BE2C (cell line): ENCODE measurements around the gene RNF213.

Experiments used
- DNase-seq: peaks from one replicate; pipeline ENCODE4 v3.0.0-alpha.2; 2020
- H3K27me3 ChIP-seq: fragments of 250-450 bp; sonication (Bioruptor Pico); 2 replicates; pipeline ENCODE4 v1.5.1; 2020; ENCODE audit warnings: mild to moderate bottlenecking
- H3K36me3 ChIP-seq: fragments of 250-450 bp; sonication (Bioruptor Pico); 2 replicates; pipeline ENCODE4 v1.5.1; 2020; ENCODE audit warnings: mild to moderate bottlenecking
- H3K4me1 ChIP-seq: fragments of 250-450 bp; sonication (Bioruptor Pico); 2 replicates; pipeline ENCODE4 v1.5.1; 2020
- H3K4me3 ChIP-seq: 2 replicates; pipeline ENCODE4 v1.5.1; 2011; ENCODE audit warnings: low read depth, low read length
- H3K9me3 ChIP-seq: fragments of 250-450 bp; sonication (Bioruptor Pico); 2 replicates; pipeline ENCODE4 v1.5.1; 2020
- TF ChIP-seq, protein P1 (sequence below): IDR thresholded peaks from 2 replicates; pipeline ENCODE4 v1.5.1; 2012; ENCODE audit warnings: mild to moderate bottlenecking, low read depth, low read length

Gene RNF213

DNA sequence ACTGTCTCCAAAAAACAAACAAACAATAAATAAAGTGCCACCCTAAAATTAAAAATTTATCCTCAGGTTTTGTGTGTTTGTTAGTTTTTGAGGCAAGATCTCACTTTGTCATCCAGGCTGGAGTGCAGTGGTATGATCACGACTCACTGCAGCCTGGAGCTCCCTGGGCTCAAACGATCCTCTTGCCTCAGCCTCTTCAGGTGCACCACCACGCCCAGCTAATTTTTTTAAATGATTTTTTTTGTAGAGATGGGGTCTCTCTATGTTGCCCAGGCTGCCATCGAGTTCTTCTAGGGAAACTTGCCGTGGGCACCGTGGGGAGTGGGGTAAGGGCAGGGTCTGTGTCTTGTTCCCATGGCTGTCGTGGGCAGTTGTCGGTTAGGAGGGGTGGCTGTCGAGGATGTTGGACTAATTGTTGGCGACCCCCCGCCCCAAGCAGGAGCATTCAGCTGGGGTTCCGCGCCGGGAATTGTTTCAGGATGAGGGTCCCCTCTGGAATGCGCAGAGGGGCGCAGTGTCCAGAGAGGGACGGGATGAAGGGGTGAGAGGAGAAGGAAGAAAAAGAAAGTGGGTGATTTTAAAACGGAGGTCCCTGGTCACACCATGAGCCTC is 1.1 kb upstream of the RNF213 start:
- no peaks in the 10 kb centered on the region for H3K9me3 ChIP-seq
- DNase-seq = no peak
- H3K4me3 ChIP-seq = peak overlapping the region; percentile 44
- peaks cover 16% of the 10 kb centered on the region for H3K4me1 ChIP-seq
- H3K36me3 ChIP-seq = no peaks in the 10 kb centered on the region
- TF ChIP-seq, protein P1, sequence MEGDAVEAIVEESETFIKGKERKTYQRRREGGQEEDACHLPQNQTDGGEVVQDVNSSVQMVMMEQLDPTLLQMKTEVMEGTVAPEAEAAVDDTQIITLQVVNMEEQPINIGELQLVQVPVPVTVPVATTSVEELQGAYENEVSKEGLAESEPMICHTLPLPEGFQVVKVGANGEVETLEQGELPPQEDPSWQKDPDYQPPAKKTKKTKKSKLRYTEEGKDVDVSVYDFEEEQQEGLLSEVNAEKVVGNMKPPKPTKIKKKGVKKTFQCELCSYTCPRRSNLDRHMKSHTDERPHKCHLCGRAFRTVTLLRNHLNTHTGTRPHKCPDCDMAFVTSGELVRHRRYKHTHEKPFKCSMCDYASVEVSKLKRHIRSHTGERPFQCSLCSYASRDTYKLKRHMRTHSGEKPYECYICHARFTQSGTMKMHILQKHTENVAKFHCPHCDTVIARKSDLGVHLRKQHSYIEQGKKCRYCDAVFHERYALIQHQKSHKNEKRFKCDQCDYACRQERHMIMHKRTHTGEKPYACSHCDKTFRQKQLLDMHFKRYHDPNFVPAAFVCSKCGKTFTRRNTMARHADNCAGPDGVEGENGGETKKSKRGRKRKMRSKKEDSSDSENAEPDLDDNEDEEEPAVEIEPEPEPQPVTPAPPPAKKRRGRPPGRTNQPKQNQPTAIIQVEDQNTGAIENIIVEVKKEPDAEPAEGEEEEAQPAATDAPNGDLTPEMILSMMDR = no peak
- no peaks in the 10 kb centered on the region for H3K27me3 ChIP-seq

DNA sequence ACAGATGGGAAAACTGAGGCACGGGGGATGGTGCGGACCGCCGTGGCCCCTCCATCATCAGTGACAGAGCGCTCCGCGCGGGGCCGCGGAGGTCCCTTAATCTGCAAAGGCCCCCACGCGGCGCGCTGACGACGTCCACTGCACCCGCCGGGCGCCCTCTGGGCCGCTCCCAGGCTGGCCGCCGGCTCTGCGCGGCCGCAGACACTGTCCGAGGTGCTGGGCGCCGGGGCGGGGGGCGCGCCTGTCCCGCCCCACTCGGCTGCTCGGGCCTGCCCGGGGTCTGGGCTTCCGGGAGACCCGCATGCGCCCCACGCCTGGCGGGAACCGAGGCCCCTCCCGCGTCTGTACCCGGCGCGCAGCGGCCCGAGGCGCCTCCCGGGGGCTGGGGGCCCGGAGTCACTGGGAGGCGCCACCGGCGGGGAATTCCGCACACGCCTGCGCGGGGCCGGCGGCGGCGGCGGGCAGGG is 550 bp upstream of the RNF213 start:
- Histone ChIP-seq H3K4me3 (peak overlapping the region; percentile 44), H3K36me3 (no peaks in the 10 kb centered on the region), H3K9me3 (no peaks in the 10 kb centered on the region), H3K4me1 (peaks cover 16% of the 10 kb centered on the region), H3K27me3 (no peaks in the 10 kb centered on the region)
- DNase-seq = peak; percentile 76
- TF ChIP-seq, protein P1 = no peak

DNA sequence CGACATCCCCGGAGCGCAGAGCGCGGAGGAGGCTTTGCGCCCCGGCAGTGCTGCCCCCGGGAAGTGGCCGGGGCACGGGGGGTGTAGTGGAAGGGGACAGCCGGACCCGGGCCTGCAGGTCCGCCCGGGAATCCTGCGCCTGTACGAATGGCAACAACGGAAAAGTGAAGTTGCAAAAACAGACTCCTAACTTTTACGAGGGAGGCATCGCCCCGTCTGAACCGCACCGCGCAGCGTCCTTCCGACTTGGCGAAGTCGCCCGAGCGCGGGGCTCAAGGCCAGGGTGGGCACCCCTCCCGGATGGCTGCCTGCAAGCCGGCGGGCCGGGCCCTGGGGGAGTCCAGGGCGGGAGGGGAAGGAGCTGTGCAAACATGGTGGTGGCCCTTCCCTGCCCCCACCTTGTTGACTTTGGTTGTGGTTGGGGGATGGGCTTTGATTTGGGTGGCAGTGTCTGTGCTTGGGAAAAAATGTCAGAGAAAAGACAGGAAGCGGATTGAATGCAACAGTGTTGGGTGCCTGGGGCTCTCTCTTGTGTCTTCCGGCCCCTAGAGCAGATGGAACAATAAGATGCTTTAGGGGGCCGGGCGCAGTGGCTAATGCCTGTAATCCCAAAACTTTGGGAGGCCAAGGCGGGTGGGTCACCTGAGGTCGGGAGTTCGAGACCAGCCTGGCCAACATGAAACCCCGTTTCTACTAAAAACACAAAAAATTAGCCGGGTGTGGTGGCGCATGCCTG is 675 bp downstream of the RNF213 start:
- Histone ChIP-seq H3K4me1 (peaks cover 16% of the 10 kb centered on the region), H3K27me3 (no peaks in the 10 kb centered on the region), H3K4me3 (peak overlapping the region; percentile 82), H3K9me3 (no peaks in the 10 kb centered on the region), H3K36me3 (no peaks in the 10 kb centered on the region)
- TF ChIP-seq, protein P1 = no peak
- peak; percentile 40 for DNase-seq

DNA sequence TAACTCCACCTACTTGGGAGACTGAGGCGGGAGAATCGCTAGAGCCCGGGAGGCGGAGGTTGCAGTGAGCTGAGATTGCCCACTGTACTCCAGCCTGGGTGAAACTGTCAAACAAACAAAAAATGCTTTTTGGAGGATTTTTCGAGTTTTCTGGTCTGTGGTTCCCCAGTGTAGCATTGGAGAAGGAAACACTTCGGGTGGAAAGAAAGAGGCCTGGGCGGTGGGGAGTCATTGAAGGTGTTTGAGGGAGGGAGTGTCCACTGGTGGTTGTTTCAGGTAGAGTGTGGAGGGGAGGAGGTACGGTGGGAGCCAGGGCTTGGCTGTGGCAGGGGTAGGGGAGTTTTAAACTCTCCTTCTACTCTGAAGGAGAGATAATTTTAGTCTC is 1.2 kb downstream of the RNF213 start:
- Histone ChIP-seq H3K36me3 (no peaks in the 10 kb centered on the region), H3K4me3 (peak overlapping the region; percentile 82), H3K27me3 (no peaks in the 10 kb centered on the region), H3K4me1 (peaks cover 16% of the 10 kb centered on the region), H3K9me3 (no peaks in the 10 kb centered on the region)
- no peak for DNase-seq
- TF ChIP-seq, protein P1 = no peak

DNA sequence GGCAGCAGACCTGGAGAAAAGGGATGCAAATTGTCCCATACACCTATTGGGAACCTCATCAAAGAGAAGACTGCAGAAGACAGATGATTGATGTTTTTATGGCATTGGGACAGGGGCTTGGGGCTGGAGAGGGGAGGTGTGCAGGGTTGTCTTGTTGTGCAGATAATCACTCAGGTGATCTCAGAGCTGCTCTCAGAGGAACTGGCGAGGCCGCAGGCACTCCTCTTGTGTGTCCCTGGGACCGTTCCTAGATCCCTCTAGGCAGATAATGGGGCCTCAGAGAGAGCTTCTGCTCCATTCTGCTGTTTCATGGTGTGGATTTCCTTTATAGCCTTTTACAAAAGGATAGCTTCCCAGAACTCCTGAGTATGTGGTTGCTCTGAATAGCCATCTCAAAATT is 1.6 kb downstream of the RNF213 start:
- Histone ChIP-seq H3K27me3 (no peaks in the 10 kb centered on the region), H3K4me3 (no peak overlapping the region), H3K36me3 (no peaks in the 10 kb centered on the region), H3K4me1 (peaks cover 16% of the 10 kb centered on the region), H3K9me3 (no peaks in the 10 kb centered on the region)
- TF ChIP-seq, protein P1 = no peak
- DNase-seq = no peak

DNA sequence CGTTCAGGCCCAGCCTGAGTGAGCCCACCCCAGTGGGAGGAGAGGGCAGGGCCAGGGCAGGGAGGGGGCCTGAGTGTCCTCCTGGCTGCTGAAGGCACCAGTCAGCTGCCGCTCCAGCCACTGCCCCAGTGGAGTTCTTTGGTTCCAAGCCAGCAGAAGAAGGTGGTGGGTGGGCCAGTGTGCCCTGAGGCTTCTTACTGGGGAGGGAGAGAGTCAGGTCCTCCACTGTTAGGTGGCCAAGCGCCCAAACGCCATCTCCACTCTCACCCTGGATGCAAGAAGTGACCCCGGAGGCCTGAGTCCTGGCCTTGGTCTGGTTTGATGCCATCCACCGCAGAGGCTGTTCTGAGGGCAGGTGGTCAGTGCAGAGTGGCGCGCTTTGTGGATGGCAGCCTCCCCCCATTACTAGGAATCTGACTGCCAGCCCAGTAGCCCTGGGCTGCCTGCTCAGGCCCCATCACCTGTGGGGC is 2.2 kb downstream of the RNF213 start:
- Histone ChIP-seq H3K4me1 (peaks cover 16% of the 10 kb centered on the region), H3K27me3 (no peaks in the 10 kb centered on the region), H3K36me3 (no peaks in the 10 kb centered on the region), H3K9me3 (no peaks in the 10 kb centered on the region), H3K4me3 (peak overlapping the region; percentile 36; the same call in 1 of the 2 replicates)
- TF ChIP-seq, protein P1 = no peak
- no peak for DNase-seq
